H1 (cell line): ENCODE measurements around the gene PRG2.

Source experiments
- CTCF ChIP-seq, 3 experiments: IDR thresholded peaks; 1 replicate in 2 of 3; 2 replicates in 1 of 3; pipeline versions ENCODE4 v1.5.1 to v1.6.1; 2011; ENCODE audit warnings: low read length in 3 of 3, mild to moderate bottlenecking in 3 of 3, inconsistent platforms in 2 of 3, low read depth in 1 of 3, moderate library complexity in 1 of 3; ENCODE audit not compliant: insufficient read depth in 1 of 3; ENCODE audit errors: control extremely low read depth in 1 of 3
- EGR1 ChIP-seq: IDR thresholded peaks from 2 replicates; pipeline ENCODE4 v1.6.1; 2011; ENCODE audit warnings: low read depth, low read length, borderline replicate concordance
- EP300 ChIP-seq, 2 experiments: IDR thresholded peaks; 1 replicate in 1 of 2; 2 replicates in 1 of 2; pipeline ENCODE4 v1.6.1; 2011 to 2012; ENCODE audit warnings: low read depth in 2 of 2, low read length in 2 of 2, mild to moderate bottlenecking in 2 of 2, borderline replicate concordance in 1 of 2, inconsistent platforms in 1 of 2, moderate library complexity in 1 of 2
- HDAC6 ChIP-seq: IDR thresholded peaks from one replicate; pipeline ENCODE4 v1.7.1; 2012; ENCODE audit warnings: low read depth, mild to moderate bottlenecking, inconsistent platforms, low read length, moderate library complexity
- POLR2AphosphoS5 ChIP-seq: IDR thresholded peaks from 2 replicates; pipeline ENCODE4 v1.6.1; 2011; ENCODE audit warnings: low read depth, low read length
- SP1 ChIP-seq: IDR thresholded peaks from 2 replicates; pipeline ENCODE4 v1.6.1; 2011; ENCODE audit warnings: low read depth, low read length
- SP4 ChIP-seq: IDR thresholded peaks from 2 replicates; pipeline ENCODE4 v1.6.1; 2012; ENCODE audit warnings: low read length, inconsistent platforms
- SRF ChIP-seq: IDR thresholded peaks from 2 replicates; pipeline ENCODE4 v1.6.1; 2011; ENCODE audit warnings: mild to moderate bottlenecking, low read depth, low read length, moderate library complexity
- TCF12 ChIP-seq: IDR thresholded peaks from 2 replicates; pipeline ENCODE4 v1.6.1; 2011; ENCODE audit warnings: low read depth, mild to moderate bottlenecking, low read length

- TF ChIP-seq CTCF (IDR thresholded peaks at IDR 0.05; ENCODE audit: control extremely low read depth in 1 of 3, insufficient read depth in 1 of 3, low read depth in 1 of 3, low read length in 3 of 3) (no peak), POLR2AphosphoS5 (no peak), EP300 (IDR thresholded peaks at IDR 0.05; ENCODE audit: borderline replicate concordance in 1 of 2, low read depth in 2 of 2, low read length in 2 of 2) (no peak), TCF12 (no peak), HDAC6 (no peak), SP4 (no peak), SRF (no peak), EGR1 (no peak), SP1 (no peak)
Observed at GRCh38 chr11:57416436-57416835, 26.0 kb upstream of the PRG2 start.
